K562 (cell line): ENCODE results near the gene SLC22A23. TPM values are rescaled to one million over a fixed set of nuclear protein-coding genes. Genes with fewer than 3 reads are reported as not detected.

Experiments
- JUND ChIP-seq, 2 experiments: IDR thresholded peaks; 2 replicates in 1 of 2; 3 replicates in 1 of 2; pipeline ENCODE4 v1.6.1; 2011; ENCODE audit warnings: borderline replicate concordance in 2 of 2, low read depth in 2 of 2, low read length in 2 of 2, improper control_type of control experiment in 1 of 2, missing biosample characterization in 1 of 2, missing genetic modification characterization in 1 of 2, missing genetic modification reagents in 1 of 2
- RREB1 ChIP-seq: fragments of 250-450 bp; sonication (Bioruptor Pico); IDR thresholded peaks from 2 replicates; pipeline ENCODE4 v1.4.0; 2020
- SAP30 ChIP-seq: fragments of 200-600 bp; sonication (generic); IDR thresholded peaks from 2 replicates; pipeline ENCODE4 v1.6.1; 2012; ENCODE audit warnings: borderline replicate concordance, low read depth, mild to moderate bottlenecking, moderate library complexity, low read length, control low read depth, inconsistent platforms; ENCODE audit not compliant: insufficient read depth, poor library complexity, severe bottlenecking
- polyA plus RNA-seq, 8 experiments: library from polyadenylated mRNA; depleted of rRNA in 4 of 8; stranded (reverse) in 5 of 8; unstranded in 3 of 8; fragments of >200 nt; fragmentation: Nextera tagmentation in 2 of 8; fragmentation: Illumina TruSeq in 1 of 8; extraction: Ambion mirVana in 2 of 8; extraction: Trizol in 1 of 8; gene quantifications; 2 replicates each; pipeline versions ENCODE4 v1.2.1 to v1.2.3, GENCODE V29; 2011 to 2014; ENCODE audit warnings: inconsistent platforms in 1 of 8, missing spikeins in 1 of 8
- total RNA-seq, 7 experiments: library from RNA; depleted of rRNA in 6 of 7; stranded (reverse); fragments of >200 nt in 6 of 7; fragmentation: Illumina TruSeq in 2 of 7; extraction: Trizol in 2 of 7; gene quantifications; 2 replicates each; pipeline versions ENCODE4 v1.2.1 to v1.2.3, GENCODE V29; 2011 to 2021; ENCODE audit warnings: low replicate concordance in 1 of 7

SLC22A23 gene
- total and polyA plus RNA-seq, 9 of the 15 experiments (the other 6 are each of a cell fraction or from before 2014, with no cell fraction given) = 0.30 to 8.7 (median 2.5) TPM

GRCh38 chr6:3381233-3381921, 75.5 kb downstream of the SLC22A23 start (continued):
- TF ChIP-seq RREB1 (CRISPR knock-in tag) = no peak
- TF ChIP-seq SAP30 = no peak
- TF ChIP-seq JUND (IDR thresholded peaks at IDR 0.05; ENCODE audit: borderline replicate concordance, low read depth, low read length) = no peak
- no peak for TF ChIP-seq JUND (tag; IDR thresholded peaks at IDR 0.05; ENCODE audit: borderline replicate concordance, low read depth, low read length)
- TF ChIP-seq, all 486 proteins: peak for 0
